Measurements from ENCODE around the gene PTPRN2.
"Not testable (repeated sequence)": the region's sequence is repeated elsewhere in the genome, so short reads cannot be mapped to it uniquely, and the experiment has no call there.

Gene PTPRN2

DNA sequence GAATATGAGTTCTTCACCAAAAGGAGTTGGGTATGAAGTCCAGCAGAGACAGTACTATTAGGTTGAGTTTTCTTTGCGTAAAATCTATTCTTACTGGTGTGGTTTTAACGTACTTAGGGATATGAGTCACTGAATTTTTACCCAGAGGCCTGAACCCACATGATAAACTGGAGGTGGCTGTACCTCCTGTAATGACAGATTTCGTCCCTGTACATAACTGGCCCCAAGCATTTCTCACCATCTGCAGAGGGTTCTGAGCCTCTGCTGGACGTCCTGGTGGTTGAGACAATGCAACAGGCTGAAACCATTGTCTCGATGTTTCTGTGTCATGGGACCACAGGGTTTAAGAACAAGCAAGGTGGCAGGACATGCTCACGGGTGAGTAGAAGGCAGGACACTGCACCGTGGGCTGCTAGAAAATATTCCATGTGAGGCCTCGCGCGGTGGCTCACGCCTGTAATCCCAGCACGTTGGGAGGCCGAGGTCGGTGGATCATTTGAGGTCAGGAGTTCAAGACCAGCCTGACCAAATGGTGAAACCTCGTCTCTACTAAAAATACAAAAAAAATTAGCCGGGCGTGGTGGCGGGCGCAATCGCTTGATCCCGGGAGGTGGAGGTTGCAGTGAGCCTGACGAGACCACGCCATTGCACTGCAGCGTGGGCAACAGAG lies 1017.0 kb downstream of the PTPRN2 start:
- H3K36me3 ChIP-seq (ENCODE audit: insufficient read depth, low read length) = no peaks in the 10 kb centered on the region
- no peak overlapping the region for H3K9ac ChIP-seq (ENCODE audit: low read depth, low read length)
- peaks cover 8% of the 10 kb centered on the region for H3K4me1 ChIP-seq (ENCODE audit: insufficient read depth, low read length)
- no peaks in the 10 kb centered on the region for H3K9me3 ChIP-seq (ENCODE audit: control insufficient read depth, insufficient read depth, low read length)

GRCh38 chr7:157569967-157570366 lies 1017.7 kb downstream of the PTPRN2 start:
- H3K9me3 ChIP-seq (ENCODE audit: control insufficient read depth, insufficient read depth, low read length) = no peaks in the 10 kb centered on the region
- H3K9ac ChIP-seq (ENCODE audit: low read depth, low read length) = no peak overlapping the region
- H3K36me3 ChIP-seq (ENCODE audit: insufficient read depth, low read length) = no peaks in the 10 kb centered on the region
- peaks cover 8% of the 10 kb centered on the region for H3K4me1 ChIP-seq (ENCODE audit: insufficient read depth, low read length)

- peaks cover 8% of the 10 kb centered on the region for H3K4me1 ChIP-seq (ENCODE audit: insufficient read depth, low read length)
- peak overlapping the region; percentile 24; the same call in 1 of the 2 replicates for H3K9ac ChIP-seq (ENCODE audit: low read depth, low read length)
- no peaks in the 10 kb centered on the region for H3K36me3 ChIP-seq (ENCODE audit: insufficient read depth, low read length)
- H3K9me3 ChIP-seq (ENCODE audit: control insufficient read depth, insufficient read depth, low read length) = no peaks in the 10 kb centered on the region
Observed at GRCh38 chr7:157568770-157569584, 1018.6 kb downstream of the PTPRN2 start.

DNA sequence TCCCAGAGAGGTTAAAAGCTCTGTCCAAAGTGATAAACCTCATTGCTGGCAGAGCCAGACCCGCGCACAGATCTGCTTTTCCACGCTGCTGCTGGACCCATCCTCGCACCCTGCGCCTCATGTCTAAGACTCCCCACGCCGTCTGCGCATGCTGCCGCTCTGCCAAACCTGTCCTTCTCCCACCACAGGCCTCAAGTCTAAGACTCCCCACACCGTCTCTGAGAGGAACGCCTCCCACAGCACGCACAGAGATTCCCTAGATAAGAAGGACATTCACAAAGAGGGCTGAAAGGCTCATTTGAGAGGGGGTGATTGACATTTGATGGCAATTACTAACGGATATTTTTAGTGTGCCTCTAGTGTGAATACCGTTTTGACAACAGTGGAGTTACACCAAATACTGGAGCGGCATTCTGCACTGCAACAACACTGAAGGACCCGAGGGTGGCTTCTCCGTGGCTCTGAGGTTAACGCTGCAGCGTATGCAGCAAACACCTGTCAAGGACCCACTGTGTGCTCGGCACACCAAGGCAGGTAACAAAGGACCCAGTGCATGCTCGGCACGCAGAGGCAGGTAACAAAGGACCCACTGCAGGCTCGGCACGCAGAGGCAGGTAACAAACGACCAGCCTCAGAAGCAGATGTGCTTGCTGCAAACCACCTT lies 1019.4 kb downstream of the PTPRN2 start:
- H3K4me1 ChIP-seq (ENCODE audit: insufficient read depth, low read length) = peaks cover 8% of the 10 kb centered on the region
- H3K36me3 ChIP-seq (ENCODE audit: insufficient read depth, low read length) = no peaks in the 10 kb centered on the region
- H3K9me3 ChIP-seq (ENCODE audit: control insufficient read depth, insufficient read depth, low read length) = no peaks in the 10 kb centered on the region
- H3K9ac ChIP-seq (ENCODE audit: low read depth, low read length) = peak overlapping the region; percentile 24; the same call in 1 of the 2 replicates

DNA sequence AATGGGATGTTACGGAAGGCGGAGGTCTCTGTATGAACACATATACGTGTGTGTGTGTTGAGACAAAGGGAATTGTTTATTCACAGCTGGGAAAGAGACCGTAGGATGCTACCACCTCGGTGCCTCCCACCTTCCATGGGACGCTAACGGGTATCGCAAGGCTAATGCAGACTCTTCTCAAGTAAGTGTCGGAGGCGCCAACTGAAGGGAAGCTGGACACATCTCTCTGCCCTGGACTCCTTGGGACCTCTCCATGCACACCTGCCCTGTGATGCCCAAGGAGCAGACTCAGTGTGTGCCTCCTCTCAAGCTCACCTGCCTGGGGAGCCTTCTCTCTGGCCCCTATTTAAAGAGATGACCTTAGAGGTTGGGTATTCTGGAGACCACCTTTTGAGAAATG lies 1020.0 kb downstream of the PTPRN2 start:
- Histone ChIP-seq H3K9me3 (ENCODE audit: control insufficient read depth, insufficient read depth, low read length) (no peaks in the 10 kb centered on the region), H3K36me3 (ENCODE audit: insufficient read depth, low read length) (no peaks in the 10 kb centered on the region), H3K9ac (ENCODE audit: low read depth, low read length) (no peak overlapping the region), H3K4me1 (ENCODE audit: insufficient read depth, low read length) (peaks cover 8% of the 10 kb centered on the region)

DNA sequence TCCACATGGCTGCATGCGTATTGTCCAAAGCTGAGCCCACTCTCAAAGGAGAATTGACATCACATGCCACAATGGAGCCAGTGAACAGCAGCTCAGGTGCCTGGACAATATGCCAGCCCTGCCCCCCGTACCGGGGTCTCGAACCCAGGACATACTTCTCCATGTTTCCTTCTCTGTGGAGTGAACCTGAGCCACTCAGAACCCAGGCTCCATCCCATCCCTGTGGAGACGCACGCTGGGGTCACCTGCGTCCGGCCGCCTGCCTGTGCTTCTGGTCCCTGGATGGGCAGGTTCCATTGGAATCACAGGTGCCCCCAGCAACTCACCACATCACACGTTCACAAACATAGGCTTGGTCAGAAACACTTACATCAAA lies 1021.0 kb downstream of the PTPRN2 start:
- peaks cover 8% of the 10 kb centered on the region for H3K4me1 ChIP-seq (ENCODE audit: insufficient read depth, low read length)
- H3K9ac ChIP-seq (ENCODE audit: low read depth, low read length) = no peak overlapping the region
- no peaks in the 10 kb centered on the region for H3K9me3 ChIP-seq (ENCODE audit: control insufficient read depth, insufficient read depth, low read length)
- no peaks in the 10 kb centered on the region for H3K36me3 ChIP-seq (ENCODE audit: insufficient read depth, low read length)

- Histone ChIP-seq H3K9ac (ENCODE audit: low read depth, low read length) (no peak overlapping the region), H3K36me3 (ENCODE audit: insufficient read depth, low read length) (no peaks in the 10 kb centered on the region), H3K4me1 (ENCODE audit: insufficient read depth, low read length) (peaks cover 8% of the 10 kb centered on the region), H3K9me3 (ENCODE audit: control insufficient read depth, insufficient read depth, low read length) (no peaks in the 10 kb centered on the region)
Observed at GRCh38 chr7:157565981-157566630, 1021.5 kb downstream of the PTPRN2 start.

GRCh38 chr7:157565201-157565626 lies 1022.4 kb downstream of the PTPRN2 start:
- no peak overlapping the region for H3K9ac ChIP-seq (ENCODE audit: low read depth, low read length)
- no peaks in the 10 kb centered on the region for H3K9me3 ChIP-seq (ENCODE audit: control insufficient read depth, insufficient read depth, low read length)
- peaks cover 8% of the 10 kb centered on the region for H3K4me1 ChIP-seq (ENCODE audit: insufficient read depth, low read length)
- no peaks in the 10 kb centered on the region for H3K36me3 ChIP-seq (ENCODE audit: insufficient read depth, low read length)

GRCh38 chr7:157564517-157565177 lies 1023.0 kb downstream of the PTPRN2 start:
- no peaks in the 10 kb centered on the region for H3K9me3 ChIP-seq (ENCODE audit: control insufficient read depth, insufficient read depth, low read length)
- no peak overlapping the region for H3K9ac ChIP-seq (ENCODE audit: low read depth, low read length)
- peaks cover 4% of the 10 kb centered on the region for H3K4me1 ChIP-seq (ENCODE audit: insufficient read depth, low read length)
- H3K36me3 ChIP-seq (ENCODE audit: insufficient read depth, low read length) = no peaks in the 10 kb centered on the region

DNA sequence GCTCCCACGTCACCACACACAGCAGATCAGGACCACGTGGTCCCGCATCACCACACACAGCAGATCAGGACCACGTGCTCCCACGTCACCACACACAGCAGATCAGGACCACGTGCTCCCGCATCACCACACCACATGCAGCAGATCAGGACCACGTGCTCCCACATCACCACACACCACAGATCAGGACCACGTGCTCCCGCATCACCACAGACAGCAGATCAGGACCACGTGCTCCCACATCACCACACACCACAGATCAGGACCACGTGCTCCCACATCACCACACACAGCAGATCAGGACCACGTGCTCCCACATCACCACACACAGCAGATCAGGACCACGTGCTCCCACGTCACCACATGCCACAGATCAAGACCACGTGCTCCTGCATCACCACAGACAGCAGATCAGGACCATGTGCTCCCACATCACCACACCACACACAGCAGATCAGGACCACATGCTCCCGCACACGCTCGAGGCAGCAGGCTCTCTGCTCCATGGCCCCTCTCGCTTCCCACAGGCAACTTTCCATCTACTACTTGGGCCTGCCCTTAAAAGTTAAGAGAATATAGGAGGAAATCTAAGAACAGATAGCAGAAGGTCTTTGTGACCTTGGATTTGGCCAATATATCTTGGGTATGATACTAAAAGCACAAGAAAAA lies 1024.0 kb downstream of the PTPRN2 start:
- not testable (repeated sequence) for H3K9ac ChIP-seq (ENCODE audit: low read depth, low read length); H3K36me3 ChIP-seq (ENCODE audit: insufficient read depth, low read length); H3K4me1 ChIP-seq (ENCODE audit: insufficient read depth, low read length); H3K9me3 ChIP-seq (ENCODE audit: control insufficient read depth, insufficient read depth, low read length)

- H3K9ac ChIP-seq (ENCODE audit: low read depth, low read length); H3K9me3 ChIP-seq (ENCODE audit: control insufficient read depth, insufficient read depth, low read length); H3K36me3 ChIP-seq (ENCODE audit: insufficient read depth, low read length); H3K4me1 ChIP-seq (ENCODE audit: insufficient read depth, low read length): not testable (repeated sequence)
Observed at GRCh38 chr7:157562522-157563398, 1024.9 kb downstream of the PTPRN2 start.

- Histone ChIP-seq H3K36me3 (ENCODE audit: insufficient read depth, low read length) (no peaks in the 10 kb centered on the region), H3K4me1 (ENCODE audit: insufficient read depth, low read length) (no peaks in the 10 kb centered on the region), H3K9ac (ENCODE audit: low read depth, low read length) (no peak overlapping the region), H3K9me3 (ENCODE audit: control insufficient read depth, insufficient read depth, low read length) (no peaks in the 10 kb centered on the region)
Observed at GRCh38 chr7:157561816-157562410, 1025.7 kb downstream of the PTPRN2 start.

DNA sequence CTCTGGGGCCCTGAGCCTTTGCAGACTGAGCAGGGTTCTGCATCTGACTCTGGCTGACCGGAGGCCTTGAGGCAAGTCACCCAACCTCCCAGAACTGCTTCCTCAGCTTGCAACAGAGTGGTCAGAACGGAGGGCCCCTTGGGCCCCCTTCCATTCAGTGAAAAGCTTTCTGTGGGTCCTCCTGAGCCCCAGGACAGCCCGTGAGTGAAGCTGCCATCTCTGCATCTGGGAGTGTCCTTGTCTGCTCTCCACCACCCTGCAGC lies 1026.2 kb downstream of the PTPRN2 start:
- no peak overlapping the region for H3K9ac ChIP-seq (ENCODE audit: low read depth, low read length)
- no peaks in the 10 kb centered on the region for H3K9me3 ChIP-seq (ENCODE audit: control insufficient read depth, insufficient read depth, low read length)
- no peaks in the 10 kb centered on the region for H3K36me3 ChIP-seq (ENCODE audit: insufficient read depth, low read length)
- no peaks in the 10 kb centered on the region for H3K4me1 ChIP-seq (ENCODE audit: insufficient read depth, low read length)

All from ES-I3 (cell line).